BLaER1 treated with 17β-estradiol and CSF1 and Interleukin-3, amounts not matched to agents 10 nM and 100 nM (cell line): ENCODE results near the gene LGALS14.
"Not testable (repeated sequence)": the region's sequence is repeated elsewhere in the genome, so short reads cannot be mapped to it uniquely, and the experiment has no call there.

Experiments
- H3K27ac ChIP-seq, 11 experiments: shearing (Covaris generic); formaldehyde crosslinking; 2 replicates each; pipeline ENCODE4 v1.8.1; 2022
- H3K27me3 ChIP-seq, 11 experiments: shearing (Covaris generic); formaldehyde crosslinking; 2 replicates each; pipeline ENCODE4 v1.8.1; 2022
- H3K36me3 ChIP-seq, 11 experiments: shearing (Covaris generic); formaldehyde crosslinking; 2 replicates each; pipeline ENCODE4 v1.8.1; 2022
- H3K4me1 ChIP-seq, 10 experiments: shearing (Covaris generic); formaldehyde crosslinking; 2 replicates each; pipeline ENCODE4 v1.8.1; 2022
- H3K4me2 ChIP-seq, 11 experiments: shearing (Covaris generic); formaldehyde crosslinking; 2 replicates each; pipeline ENCODE4 v1.8.1; 2022
- H3K4me3 ChIP-seq, 10 experiments: shearing (Covaris generic); formaldehyde crosslinking; 2 replicates each; pipeline ENCODE4 v1.8.1; 2022
- H3K9ac ChIP-seq, 11 experiments: shearing (Covaris generic); formaldehyde crosslinking; 2 replicates each; pipeline ENCODE4 v1.8.1; 2022
- H3K9me3 ChIP-seq, 11 experiments: shearing (Covaris generic); formaldehyde crosslinking; replicated peaks in 1 of 11; 2 replicates each; pipeline ENCODE4 v1.8.1; 2022
- H4K20me1 ChIP-seq, 11 experiments: shearing (Covaris generic); formaldehyde crosslinking; 2 replicates each; pipeline ENCODE4 v1.8.1; 2022
- Cebpa-rat ChIP-seq, 11 experiments: shearing (Covaris generic); IDR thresholded peaks; 2 replicates each; pipeline ENCODE4 v1.8.1; 2022

LGALS14 gene, protein sequence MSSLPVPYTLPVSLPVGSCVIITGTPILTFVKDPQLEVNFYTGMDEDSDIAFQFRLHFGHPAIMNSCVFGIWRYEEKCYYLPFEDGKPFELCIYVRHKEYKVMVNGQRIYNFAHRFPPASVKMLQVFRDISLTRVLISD

DNA sequence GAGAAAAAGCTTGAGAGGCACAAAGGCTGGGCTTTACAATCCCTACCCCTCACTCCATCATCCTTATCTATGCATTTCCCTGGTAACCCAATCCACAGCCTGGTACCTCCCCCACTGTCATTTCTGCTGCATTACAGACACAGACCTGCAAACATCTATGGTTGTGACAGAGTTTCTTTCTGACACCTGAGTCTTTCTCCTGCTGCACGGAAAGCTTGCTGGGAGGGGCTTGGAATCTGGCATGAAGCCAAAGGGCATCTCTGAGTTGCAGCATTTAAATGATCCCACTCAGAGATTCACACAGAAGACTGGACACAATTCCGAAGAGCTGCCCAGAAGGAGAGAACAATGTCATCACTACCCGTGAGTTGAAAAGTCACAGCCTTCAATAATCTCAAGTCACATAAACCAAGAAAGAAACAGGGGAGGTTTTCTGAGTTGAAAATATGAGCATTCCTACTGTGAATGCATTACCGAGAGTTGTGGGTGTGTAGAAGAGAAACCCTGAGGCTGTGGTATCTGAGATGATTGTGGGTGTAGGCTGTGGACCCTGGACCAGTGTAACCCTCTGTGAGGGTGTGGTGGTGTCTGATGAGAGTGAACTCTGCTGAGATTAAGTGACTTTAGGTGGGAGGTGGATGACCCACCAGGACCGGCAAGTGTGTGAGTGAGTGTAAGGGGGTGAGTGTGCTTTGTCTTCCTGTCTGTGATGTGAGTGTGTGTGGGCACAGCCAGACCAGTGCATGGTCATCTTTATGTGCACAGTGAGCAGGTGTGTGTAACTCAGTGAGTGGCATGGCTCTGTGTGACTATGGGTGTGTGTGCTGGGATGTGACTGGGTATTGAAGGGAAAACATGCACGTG is at the start of gene LGALS14:
Gene LGALS14 (plus strand): TSS at position 301 of the 864 bp plus-strand sequence. CDS start 48 bp downstream, at position 349.
- Histone ChIP-seq H3K27me3 (no peaks in the 10 kb centered on the region), H4K20me1 (no peaks in the 10 kb centered on the region), H3K36me3 (no peaks in the 10 kb centered on the region), H3K4me1 (peaks cover 10 to 22% (median 16%) of the 10 kb centered on the region in 10 experiments), H3K4me2 (peak within 1 kb of the TSS in 8 of 11 experiments; percentile 20 to 54 (median 30); a peak in 8 of 22 replicates), H3K4me3 (no peak within 1 kb of the TSS), H3K9ac (no peak within 1 kb of the TSS), H3K27ac (peak within 1 kb of the TSS in 2 of 11 experiments; percentile 33 to 37; a peak in 3 of 22 replicates), H3K9me3 (0 out of 22 replicates have a peak, but pooled peaks cover 0 to 4% (median 0%) of the 10 kb centered on the region in 11 experiments)
- TF ChIP-seq Cebpa-rat (IDR thresholded peaks at IDR 0.05): no peak

DNA sequence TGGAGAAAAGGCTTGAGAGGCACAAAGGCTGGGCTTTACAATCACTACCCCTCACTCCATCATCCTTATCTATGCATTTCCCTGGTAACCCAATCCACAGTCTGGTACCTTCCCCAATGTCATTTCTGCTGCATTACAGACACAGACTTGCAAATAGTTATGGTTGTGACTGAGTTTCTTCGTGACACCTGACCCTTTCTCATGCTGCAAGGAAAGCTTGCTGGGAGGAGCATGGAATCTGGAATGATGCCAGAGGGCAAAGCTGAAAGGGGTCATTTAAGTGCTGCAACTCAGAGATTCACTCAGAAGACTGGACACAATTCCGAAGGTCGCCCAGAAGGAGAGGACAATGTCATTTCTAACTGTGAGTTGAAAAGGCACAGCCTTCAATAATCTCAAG is 48.7 kb upstream of the LGALS14 start, which contains the start of gene LGALS16:
Gene LGALS16 (plus strand): TSS at position 301 of the 400 bp plus-strand sequence. CDS start 49 bp downstream, at position 350.
- no peak for TF ChIP-seq Cebpa-rat (IDR thresholded peaks at IDR 0.05)
- Histone ChIP-seq H3K27me3 (no peaks in the 10 kb centered on the region), H3K9ac (no peak within 1 kb of the TSS)

DNA sequence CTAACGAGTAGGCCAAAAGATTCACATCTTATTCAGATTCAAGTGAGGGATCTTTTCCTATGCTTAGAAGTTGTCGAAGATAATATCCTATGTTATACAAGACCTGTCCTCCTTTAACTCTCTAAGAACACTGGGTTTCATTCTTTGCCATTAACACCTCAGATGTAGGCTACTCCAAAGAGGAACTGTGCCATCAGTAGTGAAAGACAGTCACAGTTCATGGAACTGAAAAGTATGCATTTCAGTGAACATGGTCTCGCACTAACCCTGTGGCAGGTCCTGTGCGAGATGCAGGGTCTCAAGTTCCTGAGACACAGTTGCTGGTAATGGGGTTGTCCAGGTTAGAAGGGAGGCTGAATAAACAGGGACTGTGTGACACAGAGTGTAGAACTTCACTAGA is 44.5 kb upstream of the LGALS14 start:
- H4K20me1 ChIP-seq: no peaks in the 10 kb centered on the region
- H3K36me3 ChIP-seq: no peaks in the 10 kb centered on the region
- no peak overlapping the region for H3K4me2 ChIP-seq
- no peaks in the 10 kb centered on the region for H3K4me1 ChIP-seq
- TF ChIP-seq Cebpa-rat (IDR thresholded peaks at IDR 0.05): no peak
- no peak overlapping the region for H3K9ac ChIP-seq
- H3K27me3 ChIP-seq: no peaks in the 10 kb centered on the region
- no peak overlapping the region for H3K27ac ChIP-seq
- no peak overlapping the region for H3K4me3 ChIP-seq
- 0 out of 22 replicates have a peak, but pooled peaks cover 0 to under 1% (median 0%) of the 10 kb centered on the region in 11 experiments for H3K9me3 ChIP-seq

More for the DNA sequence above, 48.7 kb upstream of the LGALS14 start, which contains the start of gene LGALS16:
- Histone ChIP-seq H3K36me3 (no peaks in the 10 kb centered on the region), H3K27ac (no peak within 1 kb of the TSS), H4K20me1 (no peaks in the 10 kb centered on the region), H3K4me3 (no peak within 1 kb of the TSS), H3K4me2 (no peak within 1 kb of the TSS), H3K9me3 (no peaks in the 10 kb centered on the region), H3K4me1 (no peaks in the 10 kb centered on the region)

DNA sequence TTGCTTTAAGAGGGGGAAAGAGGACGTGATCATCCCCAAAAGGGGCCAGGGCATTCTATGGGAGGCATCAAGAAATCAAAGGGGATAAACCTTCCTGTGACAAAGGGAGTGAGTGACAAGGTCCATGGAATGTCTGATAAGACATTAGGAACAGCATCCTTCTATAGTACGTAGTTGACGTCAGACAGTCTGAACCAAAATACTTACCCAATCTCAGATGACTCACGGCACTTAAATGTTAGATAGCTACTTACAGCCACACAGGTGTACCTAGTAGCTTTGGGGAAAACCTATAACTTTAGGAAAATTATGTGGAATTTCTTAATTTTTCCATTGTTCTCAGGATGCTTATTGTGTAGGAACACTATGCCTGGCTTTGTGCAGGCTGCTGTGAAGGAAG is 43.6 kb upstream of the LGALS14 start:
- H3K4me2 ChIP-seq: no peak overlapping the region
- no peak overlapping the region for H3K27ac ChIP-seq
- H3K9ac ChIP-seq: no peak overlapping the region
- no peak overlapping the region for H3K4me3 ChIP-seq
- H3K27me3 ChIP-seq: no peaks in the 10 kb centered on the region
- H3K4me1 ChIP-seq: no peaks in the 10 kb centered on the region
- 0 out of 22 replicates have a peak, but pooled peaks cover 0 to 2% (median 0%) of the 10 kb centered on the region in 11 experiments for H3K36me3 ChIP-seq
- H3K9me3 ChIP-seq: peaks cover 3 to 9% (median 8%) of the 10 kb centered on the region in 11 experiments
- TF ChIP-seq Cebpa-rat (IDR thresholded peaks at IDR 0.05): no peak
- H4K20me1 ChIP-seq: no peaks in the 10 kb centered on the region

DNA sequence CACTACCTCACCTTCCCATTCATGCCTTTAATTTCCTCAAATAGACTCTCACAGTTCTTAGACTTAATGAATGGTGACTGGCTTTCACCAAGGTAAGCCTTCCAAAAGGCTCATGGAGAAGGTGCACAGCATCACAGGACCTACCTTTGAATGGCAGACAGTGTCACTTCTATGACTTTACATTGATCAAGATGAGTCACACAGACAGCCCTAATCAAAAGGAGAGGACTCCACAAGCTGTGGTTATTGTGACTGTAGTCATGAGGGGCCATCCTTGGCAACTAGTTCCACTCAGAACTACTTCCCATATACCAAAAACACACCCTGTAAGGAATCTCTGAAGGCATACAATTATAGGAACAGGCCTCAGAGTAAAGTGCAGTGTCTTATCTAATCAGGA is 42.7 kb upstream of the LGALS14 start:
- H3K4me3 ChIP-seq: no peak overlapping the region
- no peak for TF ChIP-seq Cebpa-rat (IDR thresholded peaks at IDR 0.05)
- H3K9ac ChIP-seq: no peak overlapping the region
- no peaks in the 10 kb centered on the region for H3K27me3 ChIP-seq
- H3K4me1 ChIP-seq: no peaks in the 10 kb centered on the region
- H3K9me3 ChIP-seq: peaks cover 11 to 18% (median 16%) of the 10 kb centered on the region in 11 experiments
- 0 out of 22 replicates have a peak, but pooled peaks cover 0 to 4% (median 0%) of the 10 kb centered on the region in 11 experiments for H3K36me3 ChIP-seq
- H4K20me1 ChIP-seq: no peaks in the 10 kb centered on the region
- H3K27ac ChIP-seq: no peak overlapping the region
- H3K4me2 ChIP-seq: no peak overlapping the region

DNA sequence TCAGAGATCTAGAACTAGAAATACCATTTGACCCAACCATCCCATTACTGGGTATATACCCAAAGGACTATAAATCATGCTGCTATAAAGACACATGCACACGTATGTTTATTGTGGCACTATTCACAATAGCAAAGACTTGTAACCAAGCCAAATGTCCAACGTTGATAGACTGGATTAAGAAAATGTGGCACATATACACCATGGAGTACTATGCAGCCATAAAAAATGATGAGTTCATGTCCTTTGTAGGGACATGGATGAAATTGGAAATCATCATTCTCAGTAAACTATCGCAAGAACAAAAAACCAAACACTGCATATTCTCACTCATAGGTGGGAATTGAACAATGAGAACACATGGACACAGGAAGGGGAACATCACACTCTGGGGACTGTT is 34.4 kb upstream of the LGALS14 start:
- peaks cover 11 to 22% (median 16%) of the 10 kb centered on the region in 11 experiments for H3K9me3 ChIP-seq
- H3K27me3 ChIP-seq, H3K4me2 ChIP-seq, H3K9ac ChIP-seq, H4K20me1 ChIP-seq, H3K4me3 ChIP-seq, H3K27ac ChIP-seq, H3K36me3 ChIP-seq: not testable (repeated sequence)
- H3K4me1 ChIP-seq: peaks cover 15 to 21% (median 16%) of the 10 kb centered on the region in 10 experiments; a peak in 19 of 20 replicates

DNA sequence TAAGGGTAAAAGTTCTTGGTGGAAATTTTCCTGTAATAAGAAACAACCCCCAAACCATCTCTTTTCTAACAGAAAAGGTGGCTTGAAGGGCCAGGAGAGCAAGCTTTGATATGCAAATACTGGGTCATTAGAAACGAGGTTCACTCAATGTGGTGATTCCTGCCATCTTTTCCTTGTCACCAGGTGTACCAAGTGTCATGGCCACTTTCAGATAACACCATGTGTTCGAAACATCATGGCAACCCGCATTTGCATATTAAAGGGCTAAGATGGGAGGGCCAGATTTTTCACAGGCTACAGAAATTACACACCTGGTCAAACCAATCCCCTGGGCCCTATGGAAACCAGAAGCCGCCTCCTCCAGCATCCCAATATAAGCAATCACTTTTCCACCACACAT is 33.3 kb upstream of the LGALS14 start:
- Histone ChIP-seq H3K27me3 (no peaks in the 10 kb centered on the region), H4K20me1 (no peaks in the 10 kb centered on the region), H3K9me3 (peaks cover 3 to 11% (median 5%) of the 10 kb centered on the region in 11 experiments), H3K36me3 (no peaks in the 10 kb centered on the region), H3K27ac (no peak overlapping the region), H3K9ac (no peak overlapping the region), H3K4me2 (no peak overlapping the region), H3K4me1 (peaks cover 15 to 21% (median 18%) of the 10 kb centered on the region in 10 experiments), H3K4me3 (no peak overlapping the region)
- TF ChIP-seq Cebpa-rat (IDR thresholded peaks at IDR 0.05): no peak

DNA sequence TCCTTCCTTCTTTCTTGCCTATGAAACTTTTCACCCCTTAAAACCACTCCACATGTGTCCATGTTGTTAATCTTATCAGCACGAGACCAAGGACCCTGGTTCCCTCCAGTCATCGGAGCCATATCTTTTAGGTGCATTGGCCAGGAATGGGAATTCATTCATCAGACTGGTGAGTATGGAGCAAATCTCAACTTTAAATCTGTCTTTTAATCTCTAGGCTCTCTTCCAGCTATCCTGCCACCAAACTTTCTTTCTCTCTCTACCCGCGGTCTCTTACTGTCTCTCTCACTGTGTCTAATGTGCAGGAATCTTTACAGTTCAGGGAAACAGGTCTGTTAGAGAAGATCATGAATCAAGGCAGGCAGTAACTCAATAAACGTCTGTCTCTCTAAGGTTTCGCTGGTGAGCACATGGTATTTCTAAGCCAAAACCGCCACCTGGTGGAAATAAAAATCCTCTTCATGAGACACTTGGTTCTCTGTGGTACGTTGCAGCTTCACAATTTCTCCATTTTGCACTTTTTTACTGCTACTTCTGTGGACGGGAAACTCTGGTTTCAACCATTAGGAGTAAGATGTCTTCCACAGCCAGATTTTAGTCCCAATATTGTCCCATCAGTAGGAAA is 32.4 kb upstream of the LGALS14 start:
- peak overlapping the region in 2 of 11 experiments; percentile 14 to 42; a peak in 1 of 22 replicates for H3K9ac ChIP-seq
- no peaks in the 10 kb centered on the region for H3K27me3 ChIP-seq
- peaks cover 0 to 3% (median 0%) of the 10 kb centered on the region in 11 experiments; a peak in 1 of 22 replicates for H3K9me3 ChIP-seq
- H4K20me1 ChIP-seq: no peaks in the 10 kb centered on the region
- no peaks in the 10 kb centered on the region for H3K36me3 ChIP-seq
- H3K27ac ChIP-seq: no peak overlapping the region
- peak overlapping the region in 6 of 11 experiments; percentile 4 to 65 (median 28); a peak in 6 of 22 replicates for H3K4me2 ChIP-seq
- peaks cover 15 to 23% (median 19%) of the 10 kb centered on the region in 10 experiments for H3K4me1 ChIP-seq
- no peak overlapping the region for H3K4me3 ChIP-seq
- TF ChIP-seq Cebpa-rat (IDR thresholded peaks at IDR 0.05): no peak

DNA sequence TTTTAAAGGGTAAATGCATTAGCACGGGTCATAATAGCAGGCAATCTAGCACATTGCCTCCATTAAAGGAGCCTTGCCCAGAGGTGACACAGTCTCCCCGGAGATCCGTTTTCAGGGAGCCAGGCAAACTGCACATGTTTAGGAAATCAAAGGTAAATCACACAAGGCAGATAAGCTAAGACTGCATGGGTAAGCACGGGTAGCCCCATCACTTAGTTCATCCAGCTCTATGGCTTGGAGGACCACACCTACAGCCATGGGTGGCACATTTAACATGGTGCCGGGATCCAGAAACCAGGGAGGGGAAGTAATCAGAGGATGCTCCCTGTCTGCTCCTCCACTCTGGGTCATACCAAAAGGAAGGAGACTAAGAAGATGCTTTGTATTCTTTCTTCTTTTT is 31.8 kb upstream of the LGALS14 start:
- H3K9me3 ChIP-seq: no peaks in the 10 kb centered on the region
- TF ChIP-seq Cebpa-rat (IDR thresholded peaks at IDR 0.05): no peak
- H3K4me1 ChIP-seq: peaks cover 15 to 23% (median 19%) of the 10 kb centered on the region in 10 experiments
- no peaks in the 10 kb centered on the region for H3K36me3 ChIP-seq
- H3K4me2 ChIP-seq: peak overlapping the region; percentile 4 to 42 (median 32); a peak in 18 of 22 replicates
- no peaks in the 10 kb centered on the region for H3K27me3 ChIP-seq
- H3K4me3 ChIP-seq: no peak overlapping the region
- no peaks in the 10 kb centered on the region for H4K20me1 ChIP-seq
- no peak overlapping the region for H3K9ac ChIP-seq
- no peak overlapping the region for H3K27ac ChIP-seq

DNA sequence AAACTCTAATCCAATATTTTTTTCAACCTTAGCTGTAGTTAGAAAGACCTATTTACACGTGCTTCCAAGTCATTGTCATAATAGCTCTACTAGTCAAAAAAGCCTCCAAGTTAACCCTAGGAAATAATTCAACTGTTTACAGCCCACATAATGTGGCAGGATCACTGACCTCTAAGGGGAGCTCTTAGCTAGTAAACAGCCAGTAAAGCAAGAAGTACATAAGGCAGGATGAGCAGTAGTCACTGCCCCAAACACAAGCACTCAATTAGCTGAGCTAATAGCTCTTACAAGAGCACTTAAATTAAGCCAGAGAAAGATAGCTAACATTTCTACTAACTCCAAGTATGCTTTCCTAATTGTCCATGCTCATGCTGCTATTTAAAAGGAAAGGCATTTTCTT is 30.4 kb upstream of the LGALS14 start:
- H3K36me3 ChIP-seq, H3K4me3 ChIP-seq, H3K27ac ChIP-seq, H3K9me3 ChIP-seq, H3K27me3 ChIP-seq, H3K9ac ChIP-seq, H4K20me1 ChIP-seq: not testable (repeated sequence)
- peak overlapping the region in 2 of 11 experiments; percentile 33 to 42; a peak in 1 of 22 replicates for H3K4me2 ChIP-seq
- H3K4me1 ChIP-seq: peaks cover 18 to 37% (median 33%) of the 10 kb centered on the region in 10 experiments
